HepG2 (cell line): ENCODE results near the gene CARMIL3. TPM values are rescaled to one million over a fixed set of nuclear protein-coding genes. Genes with fewer than 3 reads are reported as not detected.

Experiments used
- ATAC-seq: fragments of 200-7000 bp; cut with Tn5 transposase; 3 replicates; pipeline ENCODE4 v1.9.1; 2020; ENCODE audit warnings: mild to moderate bottlenecking, moderate library complexity
- BruUV-seq: library from RNA; stranded (reverse); fragments of 400-500 nt; replicated peaks from 2 replicates; lab custom pipeline; 2021; lab: Mats Ljungman, UMichigan
- CTCF ChIA-PET: fragments of 300-600 bp; formaldehyde crosslinking; extraction: SDS; loops from one replicate; lab custom pipeline; 2021; ENCODE audit warnings: low total read pairs, inconsistent platforms, low intra/inter-chr PET ratio; lab: Yijun Ruan, JAX
- POLR2A ChIA-PET: fragments of 350-600 bp; sonication (Branson Sonifier 250); formaldehyde crosslinking; loops from one replicate; lab custom pipeline; 2020; ENCODE audit warnings: antibody characterized with exemption, inconsistent platforms; lab: Yijun Ruan, JAX
- DNase-seq: peaks from one replicate; pipeline ENCODE4 v3.0.0-alpha.2; 2015; ENCODE audit warnings: low spot score
- FAIRE-seq: peaks from 3 replicates; lab custom pipeline; 2011; peaks lifted over from hg19 to GRCh38; lab: Jason Lieb, UNC
- H2AFZ ChIP-seq: one replicate; pipeline ENCODE4 v1.6.1; 2011; ENCODE audit warnings: low read length, inconsistent platforms
- H3K27ac ChIP-seq: fragments of 300-600 bp; 3 replicates; pipeline ENCODE4 v1.8.0; 2011; ENCODE audit warnings: mixed run types, mild to moderate bottlenecking, mixed read lengths, low read length, inconsistent platforms; ENCODE audit not compliant: insufficient read depth; ENCODE audit errors: extremely low read length
- H3K27me3 ChIP-seq, 2 experiments: fragments of 200-600 bp in 1 of 2; 2 replicates in 1 of 2; 3 replicates in 1 of 2; pipeline versions ENCODE4 v1.6.0 to v1.8.0; 2011; ENCODE audit warnings: low read length in 2 of 2, mild to moderate bottlenecking in 2 of 2, moderate library complexity in 2 of 2, inconsistent platforms in 1 of 2; ENCODE audit not compliant: insufficient read depth in 2 of 2, control insufficient read depth in 1 of 2
- H3K36me3 ChIP-seq, 2 experiments: fragments of 200-600 bp in 1 of 2; replicated peaks in 1 of 2; 2 replicates in 1 of 2; 3 replicates in 1 of 2; pipeline versions ENCODE4 v1.5.1 to v1.8.0; 2011; ENCODE audit warnings: low read length in 2 of 2, inconsistent platforms in 1 of 2; ENCODE audit not compliant: insufficient read depth in 2 of 2, control insufficient read depth in 1 of 2
- H3K4me1 ChIP-seq: 2 replicates; pipeline ENCODE4 v1.5.1; 2012; ENCODE audit warnings: low read length, inconsistent platforms; ENCODE audit not compliant: insufficient read depth
- H3K4me2 ChIP-seq: 2 replicates; pipeline ENCODE4 v1.6.0; 2011; ENCODE audit warnings: low read depth, low read length, inconsistent platforms
- H3K4me3 ChIP-seq, 3 experiments: fragments of 200-600 bp in 1 of 3; sonication (generic), shearing (Covaris generic) in 1 of 3; replicated peaks in 1 of 3; 2 replicates each; pipeline ENCODE4 v1.5.1; 2011 to 2016; ENCODE audit warnings: low read length in 3 of 3, inconsistent platforms in 2 of 3, low read depth in 2 of 3, mild to moderate bottlenecking in 2 of 3, control low read depth in 1 of 3, mixed read lengths in 1 of 3; ENCODE audit not compliant: insufficient read depth in 1 of 3
- H3K79me2 ChIP-seq: one replicate; pipeline ENCODE4 v1.6.1; 2011; ENCODE audit warnings: low read length, inconsistent platforms; ENCODE audit not compliant: insufficient read depth
- H3K9ac ChIP-seq: 2 replicates; pipeline ENCODE4 v1.6.0; 2011; ENCODE audit warnings: mild to moderate bottlenecking, low read depth, low read length, inconsistent platforms; ENCODE audit not compliant: insufficient read depth
- H3K9me3 ChIP-seq: 2 replicates; pipeline ENCODE4 v1.5.1; 2012; ENCODE audit warnings: mild to moderate bottlenecking, low read length
- H4K20me1 ChIP-seq: 2 replicates; pipeline ENCODE4 v1.6.0; 2011; ENCODE audit warnings: inconsistent platforms, mild to moderate bottlenecking, low read length, moderate library complexity; ENCODE audit not compliant: insufficient read depth
- CTCF ChIP-seq: sonication (generic); formaldehyde crosslinking; IDR thresholded peaks from 2 replicates; pipeline ENCODE4 v1.5.0; 2020; ENCODE audit warnings: mild to moderate bottlenecking, missing genetic modification reagents, moderate library complexity
- IKZF1 ChIP-seq: fragments of 450-650 bp; IDR thresholded peaks from 2 replicates; pipeline ENCODE4 v1.7.1; 2016
- KMT2A ChIP-seq: sonication (generic); formaldehyde crosslinking; IDR thresholded peaks from 2 replicates; pipeline ENCODE4 v1.4.0; 2020; ENCODE audit warnings: missing genetic modification reagents
- MBNL3 ChIP-seq: fragments of 250-450 bp; sonication (Bioruptor Pico); conservative IDR thresholded peaks from 2 replicates; pipeline ENCODE4 v1.8.0; 2022; ENCODE audit warnings: mild to moderate bottlenecking, inconsistent platforms
- NBN ChIP-seq: fragments of 450-650 bp; conservative IDR thresholded peaks from 2 replicates; pipeline ENCODE4 v1.6.1; 2017
- NR2F6 ChIP-seq, 2 experiments: IDR thresholded peaks; 2 replicates each; pipeline ENCODE4 v1.6.1; 2016; ENCODE audit warnings: antibody characterized with exemption in 1 of 2, mild to moderate bottlenecking in 1 of 2
- POLR2A ChIP-seq, 2 experiments: IDR thresholded peaks; 2 replicates each; pipeline ENCODE4 v1.6.1; 2011; ENCODE audit warnings: low read depth in 2 of 2, low read length in 2 of 2, mild to moderate bottlenecking in 1 of 2, moderate library complexity in 1 of 2; ENCODE audit not compliant: insufficient read depth in 1 of 2
- RBAK ChIP-seq: sonication (generic); formaldehyde crosslinking; IDR thresholded peaks from 2 replicates; pipeline ENCODE4 v1.5.1; 2020; ENCODE audit warnings: mild to moderate bottlenecking, missing genetic modification reagents
- SP1 ChIP-seq, 2 experiments: fragments of 450-650 bp in 1 of 2; sonication (generic) in 1 of 2; formaldehyde crosslinking in 1 of 2; IDR thresholded peaks; 2 replicates each; pipeline versions ENCODE4 v1.4.0 to v1.6.1; 2016 to 2020; ENCODE audit warnings: missing genetic modification reagents in 1 of 2
- TEAD3 ChIP-seq: optimal IDR thresholded peaks from 2 replicates; pipeline ENCODE3; 2016; ENCODE audit warnings: borderline replicate concordance
- U2AF1 ChIP-seq: fragments of 200-400 bp; formaldehyde crosslinking; optimal IDR thresholded peaks from 2 replicates; pipeline ENCODE3; 2017; ENCODE audit warnings: mild to moderate bottlenecking, low read depth, low read length
- ZC3H4 ChIP-seq: sonication (generic); formaldehyde crosslinking; IDR thresholded peaks from 2 replicates; pipeline ENCODE4 v1.4.0; 2020; ENCODE audit warnings: missing genetic modification reagents, borderline replicate concordance
- ZNF230 ChIP-seq: sonication (generic); formaldehyde crosslinking; IDR thresholded peaks from 2 replicates; pipeline ENCODE4 v1.4.0; 2020; ENCODE audit warnings: mild to moderate bottlenecking, missing genetic modification reagents
- ZNF543 ChIP-seq: sonication (generic); formaldehyde crosslinking; IDR thresholded peaks from 2 replicates; pipeline ENCODE4 v1.4.0; 2020; ENCODE audit warnings: mild to moderate bottlenecking, missing genetic modification reagents
- ZNF674 ChIP-seq: sonication (generic); formaldehyde crosslinking; IDR thresholded peaks from 2 replicates; pipeline ENCODE4 v1.5.0; 2020; ENCODE audit warnings: low read depth, mild to moderate bottlenecking, missing genetic modification reagents
- ZSCAN22 ChIP-seq: sonication (generic); formaldehyde crosslinking; IDR thresholded peaks from 2 replicates; pipeline ENCODE4 v1.4.0; 2020; ENCODE audit warnings: mild to moderate bottlenecking, missing genetic modification reagents
- in situ Hi-C: cut with HindIII; loops from 2 replicates; pipeline ENCODE4 v1.10.0; 2017; ENCODE audit warnings: low pct_unique_long_range_greater_than_20kb; ENCODE audit not compliant: extremely low pct_ligation_motif_present
- intact Hi-C: fragments of 100-400 bp; cut with micrococcal nuclease; formaldehyde crosslinking; loops from one replicate; pipeline ENCODE4 v1.10.0; 2022; ENCODE audit not compliant: unreplicated experiment
- polyA plus RNA-seq, 8 experiments: library from polyadenylated mRNA; depleted of rRNA in 3 of 8; stranded (reverse) in 7 of 8; unstranded in 1 of 8; fragments of >200 nt; fragmentation: Illumina TruSeq in 4 of 8; extraction: Trizol in 4 of 8; gene quantifications; 2 replicates each; pipeline versions ENCODE4 v1.2.1 to v1.2.3, GENCODE V29; 2011 to 2016; ENCODE audit warnings: low read depth in 4 of 8, missing spikeins in 1 of 8, mixed read lengths in 1 of 8; ENCODE audit not compliant: insufficient read depth in 1 of 8
- total RNA-seq, 5 experiments: library from RNA; depleted of rRNA; stranded (reverse); fragments of >200 nt; fragmentation: Illumina TruSeq; extraction: Trizol; gene quantifications; 2 replicates each; pipeline ENCODE4 v1.2.3, GENCODE V29; 2016; ENCODE audit warnings: low read depth in 1 of 5
- TF ChIP-seq, protein P1 (sequence below): sonication (generic); formaldehyde crosslinking; IDR thresholded peaks from 2 replicates; pipeline ENCODE4; 2020; ENCODE audit warnings: missing genetic modification reagents, mild to moderate bottlenecking, borderline replicate concordance
- TF ChIP-seq, protein P2 (sequence below): sonication (generic); formaldehyde crosslinking; IDR thresholded peaks from 2 replicates; pipeline ENCODE4 v1.8.1; 2022; ENCODE audit warnings: mild to moderate bottlenecking, missing genetic modification reagents

The CARMIL3 gene
- total and polyA plus RNA-seq, 2 of the 13 experiments (the other 11 are each of a cell fraction or from before 2014, with no cell fraction given) = 0.27 to 0.55 TPM

DNA sequence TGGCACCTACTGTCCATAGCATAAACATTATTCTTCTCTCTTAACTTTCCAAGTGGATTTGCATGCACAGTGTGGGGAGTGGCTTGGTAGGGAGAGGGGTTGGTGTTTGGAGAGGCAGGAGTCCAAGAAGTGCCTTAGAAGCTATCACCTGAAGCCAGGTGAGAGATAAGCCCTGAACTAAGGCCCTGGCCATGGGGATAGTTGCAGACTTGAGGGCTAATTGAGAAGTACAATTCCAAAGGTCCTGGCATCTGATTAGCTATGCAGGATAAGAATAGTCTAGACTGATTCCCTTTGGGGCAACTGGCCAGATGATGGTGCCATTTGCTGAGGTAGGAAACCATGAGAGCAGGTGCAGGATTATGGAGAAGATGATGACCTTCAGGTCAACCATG is 40.3 kb downstream of the CARMIL3 start:
- Histone ChIP-seq H3K27ac (no peak overlapping the region), H3K9me3 (no peaks in the 10 kb centered on the region), H3K27me3 (peaks cover 0 to 9% of the 10 kb centered on the region in 2 experiments; a peak in 1 of 5 replicates), H3K4me3 (no peak overlapping the region), H3K79me2 (peaks cover 26% of the 10 kb centered on the region), H3K4me1 (peaks cover 67% of the 10 kb centered on the region), H3K4me2 (no peak overlapping the region), H3K9ac (no peak overlapping the region), H3K36me3 (peaks cover 6 to 8% of the 10 kb centered on the region in 2 experiments), H4K20me1 (0 out of 2 replicates have a peak, but pooled peaks cover 4% of the 10 kb centered on the region), H2AFZ (no peak overlapping the region)
- CTCF ChIA-PET = interaction anchor here (0.6 to 4.2 kb wide), 5 partner anchors 14 to 78 kb away, joined by 3 to 109 read pairs (median 31); no protein-coding TSS in a partner anchor
- BruUV-seq = no TSS peak
- in situ Hi-C loops = loop anchor here (5.0 kb wide), 2 partner anchors 35 to 80 kb away; no protein-coding TSS in a partner anchor
- intact Hi-C loops = loop anchor here (5.0 kb wide), 2 partner anchors 110 to 480 kb away; no protein-coding TSS in a partner anchor
- DNase-seq = no peak
- no peak for FAIRE-seq
- TF ChIP-seq NBN = no peak
- peak; percentile 30; the same call in 1 of the 2 replicates for TF ChIP-seq NR2F6 (IDR thresholded peaks at IDR 0.05)
- TF ChIP-seq NR2F6 (CRISPR knock-in tag; IDR thresholded peaks at IDR 0.05) = no peak
- peak; percentile 40; the same call in 1 of the 2 replicates for TF ChIP-seq ZC3H4 (CRISPR knock-in tag)
- 0 out of 2 replicates have a peak, but pooled peaks have one; percentile 22 for TF ChIP-seq ZSCAN22
- TF ChIP-seq KMT2A = 0 out of 2 replicates have a peak, but pooled peaks have one; percentile 35
- TF ChIP-seq ZNF230 (CRISPR knock-in tag) = 0 out of 2 replicates have a peak, but pooled peaks have one; percentile 18
- TF ChIP-seq CTCF (CRISPR knock-in tag) = peak; percentile 40
- 0 out of 2 replicates have a peak, but pooled peaks have one; percentile 44 for TF ChIP-seq ZNF543
- no peak for TF ChIP-seq ZNF674 (CRISPR knock-in tag)
- TF ChIP-seq POLR2A (IDR thresholded peaks at IDR 0.05; ENCODE audit: insufficient read depth in 1 of 2, low read depth in 2 of 2, low read length in 2 of 2) = 0 out of 4 replicates have a peak, but pooled peaks of 1 of the 2 experiments have one; percentile 4
- TF ChIP-seq TEAD3 (CRISPR knock-in tag) = no peak
- TF ChIP-seq, protein P1, sequence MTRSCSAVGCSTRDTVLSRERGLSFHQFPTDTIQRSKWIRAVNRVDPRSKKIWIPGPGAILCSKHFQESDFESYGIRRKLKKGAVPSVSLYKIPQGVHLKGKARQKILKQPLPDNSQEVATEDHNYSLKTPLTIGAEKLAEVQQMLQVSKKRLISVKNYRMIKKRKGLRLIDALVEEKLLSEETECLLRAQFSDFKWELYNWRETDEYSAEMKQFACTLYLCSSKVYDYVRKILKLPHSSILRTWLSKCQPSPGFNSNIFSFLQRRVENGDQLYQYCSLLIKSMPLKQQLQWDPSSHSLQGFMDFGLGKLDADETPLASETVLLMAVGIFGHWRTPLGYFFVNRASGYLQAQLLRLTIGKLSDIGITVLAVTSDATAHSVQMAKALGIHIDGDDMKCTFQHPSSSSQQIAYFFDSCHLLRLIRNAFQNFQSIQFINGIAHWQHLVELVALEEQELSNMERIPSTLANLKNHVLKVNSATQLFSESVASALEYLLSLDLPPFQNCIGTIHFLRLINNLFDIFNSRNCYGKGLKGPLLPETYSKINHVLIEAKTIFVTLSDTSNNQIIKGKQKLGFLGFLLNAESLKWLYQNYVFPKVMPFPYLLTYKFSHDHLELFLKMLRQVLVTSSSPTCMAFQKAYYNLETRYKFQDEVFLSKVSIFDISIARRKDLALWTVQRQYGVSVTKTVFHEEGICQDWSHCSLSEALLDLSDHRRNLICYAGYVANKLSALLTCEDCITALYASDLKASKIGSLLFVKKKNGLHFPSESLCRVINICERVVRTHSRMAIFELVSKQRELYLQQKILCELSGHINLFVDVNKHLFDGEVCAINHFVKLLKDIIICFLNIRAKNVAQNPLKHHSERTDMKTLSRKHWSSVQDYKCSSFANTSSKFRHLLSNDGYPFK (CRISPR knock-in tag) = no peak
- TF ChIP-seq U2AF1 = no peak
- TF ChIP-seq IKZF1 = no peak
- no peak for TF ChIP-seq RBAK (CRISPR knock-in tag)
- no peak for TF ChIP-seq SP1 (IDR thresholded peaks at IDR 0.05)
- no peak for TF ChIP-seq SP1 (CRISPR knock-in tag; IDR thresholded peaks at IDR 0.05)
- TF ChIP-seq, protein P2, sequence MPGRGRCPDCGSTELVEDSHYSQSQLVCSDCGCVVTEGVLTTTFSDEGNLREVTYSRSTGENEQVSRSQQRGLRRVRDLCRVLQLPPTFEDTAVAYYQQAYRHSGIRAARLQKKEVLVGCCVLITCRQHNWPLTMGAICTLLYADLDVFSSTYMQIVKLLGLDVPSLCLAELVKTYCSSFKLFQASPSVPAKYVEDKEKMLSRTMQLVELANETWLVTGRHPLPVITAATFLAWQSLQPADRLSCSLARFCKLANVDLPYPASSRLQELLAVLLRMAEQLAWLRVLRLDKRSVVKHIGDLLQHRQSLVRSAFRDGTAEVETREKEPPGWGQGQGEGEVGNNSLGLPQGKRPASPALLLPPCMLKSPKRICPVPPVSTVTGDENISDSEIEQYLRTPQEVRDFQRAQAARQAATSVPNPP (CRISPR knock-in tag) = peak; percentile 12; the same call in 1 of the 2 replicates
- TF ChIP-seq MBNL3 (CRISPR knock-in tag) = 0 out of 2 replicates have a peak, but pooled peaks have one; percentile 8
- POLR2A ChIA-PET = interaction anchor here (1.0 to 14.4 kb wide), 12 partner anchors 11 to 460 kb away, joined by 3 to 627 read pairs (median 128); partner anchors contain the start of genes CARMIL3, CIDEB, DCAF11 and EMC9
- ATAC-seq = no peak
